ENCODE data around the gene ZCCHC24. TPM values are rescaled to one million over a fixed set of nuclear protein-coding genes. Genes with fewer than 3 reads are reported as not detected.
"Not testable (repeated sequence)": the region's sequence is repeated elsewhere in the genome, so short reads cannot be mapped to it uniquely, and the experiment has no call there.

ZCCHC24 gene
- total and polyA plus RNA-seq, 5 donors from 2014 or later: 0.25 to 1.8 (median 0.76) TPM

- no peaks in the 10 kb centered on the region for H3K27me3 ChIP-seq (ENCODE audit: control insufficient read depth, insufficient read depth, low read length)
- Mint-ChIP-seq H3K4me3 (no peak overlapping the region), H3K36me3 (no peaks in the 10 kb centered on the region), H3K9me3 (peaks cover 0 to 3% (median 0%) of the 10 kb centered on the region in 7 donors), H3K27me3 (peaks cover 5% of the 10 kb centered on the region), H3K4me1 (peaks cover 7 to 26% (median 19%) of the 10 kb centered on the region in 4 donors), H3K27ac (peak overlapping the region in 1 of 3 donors; percentile 80)
- H3K9me3 ChIP-seq (ENCODE audit: control insufficient read depth in 2 of 2, low read length in 2 of 2): no peaks in the 10 kb centered on the region
- ATAC-seq (ENCODE audit: low read depth in 2 of 2): no peak
- no peaks in the 10 kb centered on the region for H3K36me3 ChIP-seq (ENCODE audit: control insufficient read depth, insufficient read depth, low read length)
- no peak overlapping the region for H3K4me3 ChIP-seq (ENCODE audit: low read depth, low read length)
- DNase-seq: no peak
- H3K27ac ChIP-seq (ENCODE audit: insufficient read depth, low read length, poor library complexity, severe bottlenecking): no peak overlapping the region
- peaks cover 10% of the 10 kb centered on the region for H3K4me1 ChIP-seq (ENCODE audit: control insufficient read depth, insufficient read depth, low read length, poor library complexity, severe bottlenecking)
These were observed 111.9 kb downstream of the ZCCHC24 start for GRCh38 chr10:79333513-79333912.

GRCh38 chr10:79332610-79333315, 112.7 kb downstream of the ZCCHC24 start:
- H3K36me3 Mint-ChIP-seq; H3K36me3 ChIP-seq (ENCODE audit: control insufficient read depth, insufficient read depth, low read length); H3K27me3 Mint-ChIP-seq; H3K27me3 ChIP-seq (ENCODE audit: control insufficient read depth, insufficient read depth, low read length); H3K9me3 ChIP-seq (ENCODE audit: control insufficient read depth in 2 of 2, low read length in 2 of 2); H3K4me3 Mint-ChIP-seq; DNase-seq; H3K27ac ChIP-seq (ENCODE audit: insufficient read depth, low read length, poor library complexity, severe bottlenecking); H3K4me1 ChIP-seq (ENCODE audit: control insufficient read depth, insufficient read depth, low read length, poor library complexity, severe bottlenecking); H3K4me3 ChIP-seq (ENCODE audit: low read depth, low read length); ATAC-seq (ENCODE audit: low read depth in 2 of 2); H3K27ac Mint-ChIP-seq; H3K9me3 Mint-ChIP-seq: not testable (repeated sequence)
- H3K4me1 Mint-ChIP-seq: peaks cover 7 to 26% (median 19%) of the 10 kb centered on the region in 4 donors

Other genes with a start within 250 kb of the ZCCHC24 start
- 60.2 TPM for gene PPIF, start 98.2 kb downstream of the ZCCHC24 start, total RNA-seq
- gene PPIF, start 98.2 kb downstream of the ZCCHC24 start, polyA plus RNA-seq: 10 to 100 TPM; 15.5 to 18.6 (median 17.2) TPM
- gene EIF5AL1, start 66.9 kb upstream of the ZCCHC24 start, total RNA-seq: not detected
- under 1 TPM; 0.11 to 0.45 (median 0.25) TPM for gene EIF5AL1, start 66.9 kb upstream of the ZCCHC24 start, polyA plus RNA-seq
- not detected for gene SFTPA2, start 114.8 kb upstream of the ZCCHC24 start, total RNA-seq
- gene SFTPA2, start 114.8 kb upstream of the ZCCHC24 start, polyA plus RNA-seq: not detected
- gene SFTPA1, start 165.3 kb upstream of the ZCCHC24 start, total RNA-seq: not detected
- gene SFTPA1, start 165.3 kb upstream of the ZCCHC24 start, polyA plus RNA-seq: not detected